Measurements from ENCODE around the gene RAPGEF6. TPM values are rescaled to one million over a fixed set of nuclear protein-coding genes. Genes with fewer than 3 reads are reported as not detected.

The RAPGEF6 gene
- total and polyA plus RNA-seq, 12 donors: 2.5 to 33.8 (median 14.4) TPM

DNA sequence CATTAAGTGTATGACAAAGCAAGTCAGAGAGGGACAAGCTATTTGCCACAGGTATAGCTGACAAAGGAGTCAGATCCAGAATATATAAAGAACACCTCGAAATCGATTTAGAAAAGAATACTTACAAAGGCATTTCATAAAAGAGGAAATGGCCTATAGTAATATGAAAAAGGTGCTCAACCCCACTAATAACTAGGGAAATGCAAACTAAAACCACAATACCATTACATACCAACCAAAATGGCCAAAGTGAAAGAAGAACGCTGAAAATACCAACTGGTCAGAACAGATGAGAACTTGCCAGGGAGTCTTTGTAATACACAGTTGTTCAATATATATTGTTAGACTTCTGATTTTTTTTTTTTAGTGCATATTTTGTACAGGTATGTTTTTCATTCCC, 218.3 kb downstream of the RAPGEF6 start:
- no peaks in the 10 kb centered on the region for H3K27me3 ChIP-seq
- H3K36me3 ChIP-seq (replicated peaks in 1 of 2): peaks cover 0 to 8% of the 10 kb centered on the region in 2 donors
- H3K4me3 ChIP-seq: no peak overlapping the region
- WGBS, 4 donors: 57 to 72% (median 63%) methylated on average over 3 of the region's 3 CpGs
- intact Hi-C loops (cut with DNase I): no loop called here
- DNase-seq: no peak
- H3K4me1 ChIP-seq (replicated peaks in 1 of 2): no peaks in the 10 kb centered on the region
- no peak for TF ChIP-seq POLR2A (IDR thresholded peaks at IDR 0.05)
- TF ChIP-seq, protein P1, sequence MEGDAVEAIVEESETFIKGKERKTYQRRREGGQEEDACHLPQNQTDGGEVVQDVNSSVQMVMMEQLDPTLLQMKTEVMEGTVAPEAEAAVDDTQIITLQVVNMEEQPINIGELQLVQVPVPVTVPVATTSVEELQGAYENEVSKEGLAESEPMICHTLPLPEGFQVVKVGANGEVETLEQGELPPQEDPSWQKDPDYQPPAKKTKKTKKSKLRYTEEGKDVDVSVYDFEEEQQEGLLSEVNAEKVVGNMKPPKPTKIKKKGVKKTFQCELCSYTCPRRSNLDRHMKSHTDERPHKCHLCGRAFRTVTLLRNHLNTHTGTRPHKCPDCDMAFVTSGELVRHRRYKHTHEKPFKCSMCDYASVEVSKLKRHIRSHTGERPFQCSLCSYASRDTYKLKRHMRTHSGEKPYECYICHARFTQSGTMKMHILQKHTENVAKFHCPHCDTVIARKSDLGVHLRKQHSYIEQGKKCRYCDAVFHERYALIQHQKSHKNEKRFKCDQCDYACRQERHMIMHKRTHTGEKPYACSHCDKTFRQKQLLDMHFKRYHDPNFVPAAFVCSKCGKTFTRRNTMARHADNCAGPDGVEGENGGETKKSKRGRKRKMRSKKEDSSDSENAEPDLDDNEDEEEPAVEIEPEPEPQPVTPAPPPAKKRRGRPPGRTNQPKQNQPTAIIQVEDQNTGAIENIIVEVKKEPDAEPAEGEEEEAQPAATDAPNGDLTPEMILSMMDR (IDR thresholded peaks at IDR 0.05): no peak
- no peak overlapping the region for H3K27ac ChIP-seq
- no peaks in the 10 kb centered on the region for H3K9me3 ChIP-seq (replicated peaks in 1 of 3)

DNA sequence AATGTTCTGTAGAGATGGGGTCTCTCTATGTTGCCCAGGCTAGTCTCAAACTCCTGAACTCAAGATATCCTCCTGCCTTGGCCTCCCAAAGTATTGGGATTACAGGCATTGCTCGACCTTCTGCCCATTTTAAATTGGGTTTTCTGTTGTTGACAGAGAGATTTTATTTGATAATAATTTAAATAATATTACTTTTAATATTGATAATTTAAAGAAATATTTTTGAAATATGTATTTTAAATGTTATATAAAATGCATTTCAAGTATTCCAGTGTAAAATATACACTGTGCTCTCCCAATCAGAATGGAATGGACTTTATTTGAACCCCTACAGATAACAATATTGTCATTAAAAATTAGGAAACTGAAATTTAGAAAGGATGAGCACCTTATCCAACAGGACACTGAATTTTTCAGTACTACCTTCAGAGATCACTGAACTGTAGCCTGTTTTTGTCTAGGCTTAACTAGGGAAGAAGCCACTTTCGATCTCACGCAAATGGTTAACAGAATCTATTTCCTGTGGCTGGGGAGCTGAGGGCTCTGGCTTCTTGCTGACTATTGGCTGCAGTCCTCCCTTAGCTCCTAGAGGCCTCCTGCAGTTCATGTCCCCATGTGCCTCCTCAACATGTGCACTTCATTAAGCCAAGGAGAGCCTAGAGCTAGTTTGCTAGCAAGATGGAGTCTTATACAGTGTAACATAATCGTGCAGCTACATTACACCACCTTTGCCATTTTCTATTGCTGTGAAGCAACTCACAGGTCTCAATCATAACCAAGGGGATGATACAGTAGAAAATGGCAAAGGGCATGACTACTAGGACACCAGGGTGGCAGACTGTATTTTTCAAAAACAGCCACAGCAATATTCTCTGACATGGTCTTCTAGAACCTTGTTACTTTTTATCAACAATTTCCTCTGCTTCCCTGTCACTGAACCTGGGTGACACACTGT, 221.1 kb downstream of the RAPGEF6 start:
- no peak for DNase-seq
- H3K27me3 ChIP-seq: no peaks in the 10 kb centered on the region
- no peak for TF ChIP-seq POLR2A (IDR thresholded peaks at IDR 0.05)
- no peaks in the 10 kb centered on the region for H3K4me1 ChIP-seq (replicated peaks in 1 of 2)
- H3K9me3 ChIP-seq (replicated peaks in 1 of 3): no peaks in the 10 kb centered on the region
- 82 to 100% (median 87%) methylated on average over 4 of the region's 4 CpGs for WGBS, 4 donors
- intact Hi-C loops (cut with DNase I): no loop called here
- no peak overlapping the region for H3K27ac ChIP-seq
- no peak overlapping the region for H3K4me3 ChIP-seq
- H3K36me3 ChIP-seq (replicated peaks in 1 of 2): no peaks in the 10 kb centered on the region

DNA sequence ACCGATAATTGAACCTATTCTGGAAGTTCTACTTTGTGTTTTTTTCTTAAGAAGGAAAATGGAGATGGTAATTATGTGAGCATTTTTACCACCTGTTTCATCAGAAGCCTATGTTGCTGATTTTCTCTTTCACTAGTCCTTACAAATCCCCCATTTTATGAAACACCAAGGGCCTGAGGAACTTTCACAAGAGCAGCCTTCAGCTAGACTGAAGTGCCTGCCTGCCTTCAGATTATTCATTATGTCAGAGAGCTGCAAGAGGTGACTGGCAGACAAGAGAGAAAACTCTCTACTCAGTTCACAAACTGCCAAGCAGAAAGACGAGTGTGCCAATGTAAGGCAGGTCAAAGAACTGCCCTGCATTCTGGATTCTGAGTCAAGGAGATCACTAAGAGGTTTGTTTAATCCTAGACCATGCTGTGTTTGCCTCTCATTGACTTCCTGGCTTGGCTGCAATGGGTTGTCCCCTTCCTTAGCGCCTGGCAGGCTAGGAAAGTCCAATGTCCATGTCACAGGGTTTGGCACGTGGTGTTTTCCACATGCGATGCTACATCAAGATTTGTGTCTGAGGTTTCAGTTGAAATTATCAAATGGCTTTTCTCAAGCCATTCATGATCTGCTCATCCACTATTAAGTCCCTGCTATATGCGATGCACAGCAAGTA, 227.9 kb downstream of the RAPGEF6 start:
- peaks cover 0 to 12% of the 10 kb centered on the region in 2 donors for H3K36me3 ChIP-seq (replicated peaks in 1 of 2)
- DNase-seq: no peak
- H3K4me1 ChIP-seq (replicated peaks in 1 of 2): no peaks in the 10 kb centered on the region
- H3K27ac ChIP-seq: no peak overlapping the region
- TF ChIP-seq, protein P1 (IDR thresholded peaks at IDR 0.05): no peak
- no peak for TF ChIP-seq POLR2A (IDR thresholded peaks at IDR 0.05)
- no peaks in the 10 kb centered on the region for H3K27me3 ChIP-seq
- no peak overlapping the region for H3K4me3 ChIP-seq
- intact Hi-C loops (cut with DNase I): loop anchor here (10.0 kb wide), 2 partner anchors 132 to 232 kb away; partner anchors contain the start of gene LYRM7 (in 1 of the 2)
- 93 to 100% (median 96%) methylated on average over 6 of the region's 6 CpGs for WGBS, 4 donors
- H3K9me3 ChIP-seq (replicated peaks in 1 of 3): peaks cover 0 to 7% (median 0%) of the 10 kb centered on the region in 3 donors

DNA sequence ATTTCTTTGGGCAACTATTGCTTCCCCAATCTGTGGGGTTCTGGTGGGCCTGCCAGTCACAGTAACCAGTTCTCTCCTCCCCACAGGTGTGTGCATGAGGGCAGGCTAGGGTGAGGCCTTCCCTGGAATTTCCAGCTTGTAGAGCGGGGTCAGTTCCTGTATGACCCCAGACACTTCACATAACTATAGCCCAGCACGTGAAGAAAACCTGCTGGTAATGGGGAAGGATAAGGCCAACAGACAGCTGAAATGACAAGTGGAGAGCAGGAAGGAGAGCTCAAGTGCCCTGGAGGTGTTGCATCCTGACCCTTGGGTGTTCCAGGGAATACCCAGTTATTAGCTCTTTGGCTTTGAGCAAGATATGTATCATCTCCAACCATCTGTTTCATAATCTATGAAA, 229.0 kb downstream of the RAPGEF6 start:
- H3K27me3 ChIP-seq: no peaks in the 10 kb centered on the region
- no peaks in the 10 kb centered on the region for H3K4me1 ChIP-seq (replicated peaks in 1 of 2)
- H3K27ac ChIP-seq: no peak overlapping the region
- intact Hi-C loops (cut with DNase I): loop anchor here (10.0 kb wide), 2 partner anchors 131 to 231 kb away; partner anchors contain the start of gene LYRM7 (in 1 of the 2)
- 75 to 98% (median 90%) methylated on average over 2 of the region's 2 CpGs for WGBS, 4 donors
- TF ChIP-seq, protein P1 (IDR thresholded peaks at IDR 0.05): no peak
- no peak for TF ChIP-seq POLR2A (IDR thresholded peaks at IDR 0.05)
- H3K4me3 ChIP-seq: no peak overlapping the region
- peaks cover 0 to 12% of the 10 kb centered on the region in 2 donors for H3K36me3 ChIP-seq (replicated peaks in 1 of 2)
- no peak for DNase-seq
- peaks cover 0 to 7% (median 0%) of the 10 kb centered on the region in 3 donors for H3K9me3 ChIP-seq (replicated peaks in 1 of 3)

All from adrenal gland (tissue), 12 donors.